HFF-Myc (cell line): ENCODE results near the gene CABCOCO1.

Experiments
- DNase-seq: peaks from one replicate; pipeline ENCODE4 v3.0.0-alpha.2; 2011; ENCODE audit warnings: low read depth; ENCODE audit errors: extremely low read depth
- H3K4me3 ChIP-seq: replicated peaks from 2 replicates; pipeline ENCODE4 v1.5.1; 2011; ENCODE audit warnings: low read depth, mild to moderate bottlenecking, control low read depth, low read length
- CTCF ChIP-seq: IDR thresholded peaks from 2 replicates; pipeline ENCODE4 v1.5.1; 2012; ENCODE audit warnings: mild to moderate bottlenecking, low read depth, low read length, control low read depth; ENCODE audit errors: missing control alignments

Gene CABCOCO1

GRCh38 chr10:61664985-61665384, 2.3 kb downstream of the CABCOCO1 start:
- DNase-seq, result no peak
- no peak overlapping the region for H3K4me3 ChIP-seq
- no peak for TF ChIP-seq CTCF

GRCh38 chr10:61669161-61669725, 6.5 kb downstream of the CABCOCO1 start:
- TF ChIP-seq CTCF, result no peak
- no peak for DNase-seq
- H3K4me3 ChIP-seq, result no peak overlapping the region

- TF ChIP-seq CTCF, result no peak
- H3K4me3 ChIP-seq, result no peak overlapping the region
- no peak for DNase-seq
Observed at GRCh38 chr10:61669849-61670248, 7.1 kb downstream of the CABCOCO1 start.

GRCh38 chr10:61673360-61673759, 10.6 kb downstream of the CABCOCO1 start:
- no peak for DNase-seq
- H3K4me3 ChIP-seq, result no peak overlapping the region
- TF ChIP-seq CTCF, result no peak

GRCh38 chr10:61682323-61682722, 19.6 kb downstream of the CABCOCO1 start:
- TF ChIP-seq CTCF, result no peak
- H3K4me3 ChIP-seq, result no peak overlapping the region
- no peak for DNase-seq

- TF ChIP-seq CTCF, result no peak
- no peak overlapping the region for H3K4me3 ChIP-seq
- no peak for DNase-seq
Observed at GRCh38 chr10:61683319-61683718, 20.6 kb downstream of the CABCOCO1 start.

GRCh38 chr10:61684894-61685507, 22.3 kb downstream of the CABCOCO1 start:
- DNase-seq, result no peak
- no peak overlapping the region for H3K4me3 ChIP-seq
- no peak for TF ChIP-seq CTCF
